Subcutaneous abdominal adipose tissue (tissue), 5 donors: ENCODE measurements around the gene EXOC1.
"Not testable (repeated sequence)": the region's sequence is repeated elsewhere in the genome, so short reads cannot be mapped to it uniquely, and the experiment has no call there.

Source experiments
- H3K27ac ChIP-seq: one replicate; pipeline ENCODE4 v1.7.0; 2013; ENCODE audit warnings: low read depth, mild to moderate bottlenecking, inconsistent platforms, low read length, moderate library complexity
- H3K27me3 ChIP-seq, 5 donors: one replicate each; pipeline ENCODE4 v1.7.0; 2013; ENCODE audit warnings: low read length in 5 of 5, inconsistent platforms in 1 of 5; ENCODE audit not compliant: control insufficient read depth in 5 of 5, insufficient read depth in 4 of 5
- H3K36me3 ChIP-seq, 5 donors: one replicate each; pipeline ENCODE4 v1.7.0; 2013; ENCODE audit warnings: low read length in 5 of 5; ENCODE audit not compliant: control insufficient read depth in 5 of 5, insufficient read depth in 5 of 5
- H3K4me1 ChIP-seq, 5 donors: one replicate each; pipeline ENCODE4 v1.7.0; 2013; ENCODE audit warnings: low read length in 5 of 5, mild to moderate bottlenecking in 3 of 5, moderate library complexity in 1 of 5; ENCODE audit not compliant: control insufficient read depth in 5 of 5, insufficient read depth in 5 of 5
- H3K4me3 ChIP-seq, 5 donors: one replicate each; pipeline ENCODE4 v1.7.0; 2013; ENCODE audit warnings: low read length in 5 of 5, low read depth in 1 of 5
- H3K9ac ChIP-seq, 5 donors: one replicate each; pipeline ENCODE4 v1.7.0; 2013; ENCODE audit warnings: low read length in 5 of 5, mild to moderate bottlenecking in 4 of 5, moderate library complexity in 3 of 5
- H3K9me3 ChIP-seq, 5 donors: one replicate each; pipeline ENCODE4 v1.7.0; 2013; ENCODE audit warnings: low read length in 5 of 5; ENCODE audit not compliant: control insufficient read depth in 5 of 5
- donor health status: healthy.
- donor health status: healthy.
- donor health status: healthy.
- donor health status: healthy.
- donor health status: healthy.

Gene EXOC1

GRCh38 chr4:55826986-55827385 lies 26.5 kb upstream of the EXOC1 start:
- no peak overlapping the region for H3K27ac ChIP-seq
- H3K4me1 ChIP-seq: no peaks in the 10 kb centered on the region
- H3K9ac ChIP-seq: no peak overlapping the region
- no peaks in the 10 kb centered on the region for H3K9me3 ChIP-seq
- no peak overlapping the region for H3K4me3 ChIP-seq
- H3K27me3 ChIP-seq: no peaks in the 10 kb centered on the region
- H3K36me3 ChIP-seq: no peaks in the 10 kb centered on the region

GRCh38 chr4:55827582-55827981 lies 25.9 kb upstream of the EXOC1 start:
- no peaks in the 10 kb centered on the region for H3K36me3 ChIP-seq
- no peaks in the 10 kb centered on the region for H3K9me3 ChIP-seq
- no peaks in the 10 kb centered on the region for H3K4me1 ChIP-seq
- H3K27ac ChIP-seq: no peak overlapping the region
- H3K9ac ChIP-seq: no peak overlapping the region
- H3K4me3 ChIP-seq: no peak overlapping the region
- H3K27me3 ChIP-seq: no peaks in the 10 kb centered on the region

DNA sequence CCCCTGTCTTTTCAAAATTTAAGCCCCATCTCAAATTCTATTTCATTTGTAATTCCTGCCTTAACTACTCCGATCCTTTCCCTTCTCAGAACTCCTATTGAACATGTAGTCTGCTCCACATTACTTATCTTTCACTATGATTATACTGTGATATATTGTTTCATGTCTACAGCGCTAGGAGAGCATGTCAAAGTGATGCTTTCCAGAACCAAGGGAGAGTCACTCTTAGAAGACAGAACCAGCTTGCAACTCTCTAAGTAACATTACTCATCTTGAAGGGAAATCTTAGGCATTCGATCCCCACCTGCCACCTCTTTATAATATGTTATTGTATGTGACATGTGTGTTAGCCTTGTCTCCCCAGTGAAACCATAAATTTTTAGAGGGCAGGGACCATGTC lies 23.4 kb upstream of the EXOC1 start:
- Histone ChIP-seq H3K4me3 (no peak overlapping the region), H3K27me3 (no peaks in the 10 kb centered on the region), H3K4me1 (peaks cover 0 to 8% (median 0%) of the 10 kb centered on the region in 5 donors), H3K36me3 (no peaks in the 10 kb centered on the region), H3K9me3 (no peaks in the 10 kb centered on the region), H3K27ac (no peak overlapping the region), H3K9ac (no peak overlapping the region)

DNA sequence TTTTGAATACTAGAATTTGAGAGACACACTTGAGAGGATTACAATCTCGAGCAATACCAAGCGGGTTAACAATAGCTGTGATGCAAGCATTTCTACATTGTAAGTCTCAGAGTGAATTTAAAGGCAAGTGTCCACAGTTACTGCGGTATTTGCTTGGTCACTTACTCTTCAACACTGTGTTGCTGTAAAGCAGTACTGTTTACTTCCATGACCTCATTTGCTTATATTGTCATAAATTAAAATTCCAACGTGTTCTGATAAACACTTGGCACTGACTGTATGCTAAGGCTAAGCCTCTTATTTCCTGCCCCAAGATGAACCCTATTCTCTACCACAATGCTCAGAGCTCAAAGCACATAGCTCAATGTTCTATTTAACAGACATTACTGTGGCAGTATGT lies 22.7 kb upstream of the EXOC1 start:
- Histone ChIP-seq H3K27ac (no peak overlapping the region), H3K27me3 (no peaks in the 10 kb centered on the region), H3K9me3 (no peaks in the 10 kb centered on the region), H3K4me1 (peaks cover 0 to 8% (median 0%) of the 10 kb centered on the region in 5 donors), H3K9ac (no peak overlapping the region), H3K4me3 (no peak overlapping the region), H3K36me3 (no peaks in the 10 kb centered on the region)

DNA sequence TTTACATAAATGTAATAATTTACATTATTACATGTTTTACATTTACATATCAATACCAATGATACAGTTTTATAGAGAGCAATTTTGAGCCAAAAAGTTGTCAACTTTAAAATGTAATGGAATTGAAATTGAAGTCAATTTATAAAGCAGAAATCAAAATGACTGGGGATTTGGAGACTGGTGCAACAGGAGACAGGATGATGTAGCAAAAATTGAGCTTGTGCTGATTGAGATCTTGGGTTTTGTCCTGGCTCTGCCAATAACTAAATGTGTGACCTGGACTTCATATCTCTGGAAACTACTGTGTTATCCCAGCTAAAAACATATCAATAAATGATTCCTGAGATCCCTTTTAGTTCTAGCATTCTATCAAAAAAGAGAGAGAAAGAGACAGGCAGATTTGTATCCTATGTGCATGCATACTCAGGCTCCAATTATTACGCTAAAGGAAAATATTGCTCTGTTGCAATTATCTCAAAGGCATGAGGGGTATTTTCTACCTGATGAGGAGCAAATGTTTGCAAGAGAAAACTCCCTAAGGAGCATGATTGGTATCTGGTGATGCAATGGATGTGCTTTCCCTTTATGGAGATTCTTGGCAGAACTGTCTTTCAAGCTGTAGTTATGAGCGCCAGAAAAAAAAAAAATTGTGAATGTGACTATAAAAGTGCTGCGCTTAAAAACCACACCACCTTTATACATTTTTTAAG lies 19.2 kb upstream of the EXOC1 start:
- no peaks in the 10 kb centered on the region for H3K27me3 ChIP-seq
- H3K27ac ChIP-seq: no peak overlapping the region
- H3K4me3 ChIP-seq: no peak overlapping the region
- H3K9me3 ChIP-seq: peaks cover 0 to 3% (median 0%) of the 10 kb centered on the region in 5 donors
- H3K36me3 ChIP-seq: no peaks in the 10 kb centered on the region
- H3K9ac ChIP-seq: no peak overlapping the region
- peaks cover 0 to 8% (median 0%) of the 10 kb centered on the region in 5 donors for H3K4me1 ChIP-seq

DNA sequence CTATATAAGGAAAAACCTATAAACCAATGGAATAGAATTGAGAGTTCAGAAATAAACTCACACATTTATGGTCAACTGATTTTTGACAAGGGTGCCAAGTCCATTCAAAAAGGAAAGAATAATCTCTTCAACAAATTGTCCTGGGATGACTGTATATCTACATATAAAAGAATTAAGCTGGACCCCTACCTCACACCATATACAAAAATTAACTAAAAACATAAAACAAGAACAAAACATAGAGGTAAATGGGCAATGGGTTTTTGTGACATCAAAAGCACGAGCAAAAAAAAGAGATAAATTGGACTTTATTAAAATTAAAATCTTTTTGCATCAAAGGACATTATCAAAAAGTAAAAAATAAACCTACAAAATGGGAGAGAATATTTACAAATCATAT lies 15.5 kb upstream of the EXOC1 start:
- Histone ChIP-seq H3K27me3 (peaks cover 0 to 4% (median 0%) of the 10 kb centered on the region in 5 donors), H3K27ac (no peak overlapping the region), H3K9me3 (peaks cover 0 to 3% (median 0%) of the 10 kb centered on the region in 5 donors), H3K4me1 (peaks cover 0 to 8% (median 0%) of the 10 kb centered on the region in 5 donors), H3K36me3 (no peaks in the 10 kb centered on the region), H3K4me3 (no peak overlapping the region), H3K9ac (no peak overlapping the region)

DNA sequence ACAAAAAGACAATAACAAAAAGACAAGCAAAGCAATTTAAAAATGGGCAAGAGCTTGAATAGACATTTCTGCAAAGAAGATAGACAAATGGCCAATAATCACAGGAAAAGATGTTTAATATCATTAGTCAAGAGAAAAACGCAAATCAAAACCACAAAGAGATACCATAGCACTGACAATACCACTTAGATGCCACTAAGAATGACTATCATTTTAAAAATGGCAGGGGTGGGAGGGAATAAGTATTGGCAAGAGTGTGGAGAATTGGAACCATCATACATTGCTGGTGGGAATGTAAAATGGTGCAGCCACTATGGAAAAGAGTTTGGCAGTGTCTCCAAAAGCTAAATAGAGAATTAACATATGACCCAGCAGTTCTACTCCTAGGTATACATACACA lies 15.1 kb upstream of the EXOC1 start:
- peaks cover 0 to 8% (median 0%) of the 10 kb centered on the region in 5 donors for H3K4me1 ChIP-seq
- no peak overlapping the region for H3K4me3 ChIP-seq
- H3K27ac ChIP-seq: no peak overlapping the region
- peaks cover 0 to 3% (median 0%) of the 10 kb centered on the region in 5 donors for H3K9me3 ChIP-seq
- H3K27me3 ChIP-seq: peaks cover 0 to 4% (median 0%) of the 10 kb centered on the region in 5 donors
- no peak overlapping the region for H3K9ac ChIP-seq
- H3K36me3 ChIP-seq: no peaks in the 10 kb centered on the region

DNA sequence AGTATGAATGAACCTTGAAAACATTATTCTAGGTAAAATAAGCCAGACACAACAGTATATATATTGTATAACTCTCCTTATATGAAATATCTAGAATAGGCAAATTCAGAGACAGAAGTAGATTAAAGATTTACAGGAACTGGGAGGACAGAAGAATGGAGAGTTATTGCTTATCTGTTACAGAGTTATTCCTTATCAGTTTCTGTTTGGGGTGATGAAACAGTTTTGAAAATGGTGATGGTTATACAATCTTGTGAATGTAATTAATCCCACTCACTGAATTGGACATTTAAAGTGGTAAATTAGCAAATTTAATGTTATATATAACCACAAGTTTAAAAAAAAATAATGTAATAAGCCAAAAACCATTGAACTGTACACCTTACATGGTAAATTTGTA lies 14.5 kb upstream of the EXOC1 start:
- Histone ChIP-seq H3K27me3 (peaks cover 0 to 4% (median 0%) of the 10 kb centered on the region in 5 donors), H3K36me3 (no peaks in the 10 kb centered on the region), H3K4me3 (no peak overlapping the region), H3K9ac (no peak overlapping the region), H3K4me1 (peaks cover 0 to 8% (median 0%) of the 10 kb centered on the region in 5 donors), H3K9me3 (peaks cover 0 to 3% (median 0%) of the 10 kb centered on the region in 5 donors), H3K27ac (no peak overlapping the region)

- Histone ChIP-seq H3K27me3 (peaks cover 0 to 4% (median 0%) of the 10 kb centered on the region in 5 donors), H3K4me1 (no peaks in the 10 kb centered on the region), H3K9ac (no peak overlapping the region), H3K36me3 (no peaks in the 10 kb centered on the region), H3K27ac (no peak overlapping the region), H3K4me3 (no peak overlapping the region), H3K9me3 (peaks cover 0 to 3% (median 0%) of the 10 kb centered on the region in 5 donors)
These were observed 12.5 kb upstream of the EXOC1 start for GRCh38 chr4:55840956-55841355.

GRCh38 chr4:55841373-55842239 lies 11.8 kb upstream of the EXOC1 start:
- not testable (repeated sequence) for H3K27me3 ChIP-seq, H3K4me3 ChIP-seq, H3K36me3 ChIP-seq, H3K27ac ChIP-seq, H3K9ac ChIP-seq, H3K4me1 ChIP-seq, H3K9me3 ChIP-seq
